ENCODE measurements around the gene ACTRT1.

Gene ACTRT1

GRCh38 chrX:128052303-128052702, at the start of gene ACTRT1:
Gene ACTRT1, minus strand, starts transcription at chrX:128052403. Its CDS starts 197 bp downstream, at chrX:128052206.
- no peak for DNase-seq

DNA sequence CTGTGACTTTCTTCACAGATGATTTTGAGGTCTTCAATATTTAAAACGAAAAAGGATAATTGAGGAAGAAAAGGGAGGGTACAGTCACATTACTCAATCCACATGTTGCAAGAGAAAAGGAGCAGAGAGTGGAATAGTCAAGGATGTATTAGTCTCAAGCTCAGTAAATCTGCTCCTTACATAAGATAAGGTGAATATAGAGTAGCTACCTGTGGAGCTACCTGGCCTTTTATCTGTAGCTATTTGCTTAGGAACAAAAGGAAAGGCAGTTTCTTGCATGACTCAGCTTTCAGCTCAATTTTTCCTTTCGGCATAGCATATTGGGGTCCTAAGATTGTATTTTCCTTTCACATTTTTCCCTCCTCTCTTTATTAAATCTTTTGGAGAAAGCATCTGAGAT, 26.3 kb upstream of the ACTRT1 start:
- DNase-seq, result no peak

DNA sequence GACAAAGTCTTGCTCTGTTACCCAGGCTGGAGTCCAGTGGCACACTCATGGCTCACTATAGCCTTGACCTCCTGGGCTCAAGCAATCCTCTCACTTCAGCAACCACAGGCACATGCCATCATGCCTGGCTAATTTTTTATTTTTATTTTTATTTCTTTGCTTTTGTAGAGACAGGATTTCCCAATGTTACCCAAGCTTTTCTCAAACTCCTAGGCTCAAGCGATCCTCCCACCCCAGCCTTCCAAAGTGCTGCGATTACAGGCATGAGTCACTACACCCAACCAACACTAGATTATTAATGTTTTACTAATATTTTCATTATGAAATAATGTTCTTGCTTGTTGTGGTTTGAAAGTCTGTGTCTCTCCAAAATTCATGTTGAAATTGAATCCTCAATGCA, 5.2 kb upstream of the ACTRT1 start:
- no peak for DNase-seq

DNA sequence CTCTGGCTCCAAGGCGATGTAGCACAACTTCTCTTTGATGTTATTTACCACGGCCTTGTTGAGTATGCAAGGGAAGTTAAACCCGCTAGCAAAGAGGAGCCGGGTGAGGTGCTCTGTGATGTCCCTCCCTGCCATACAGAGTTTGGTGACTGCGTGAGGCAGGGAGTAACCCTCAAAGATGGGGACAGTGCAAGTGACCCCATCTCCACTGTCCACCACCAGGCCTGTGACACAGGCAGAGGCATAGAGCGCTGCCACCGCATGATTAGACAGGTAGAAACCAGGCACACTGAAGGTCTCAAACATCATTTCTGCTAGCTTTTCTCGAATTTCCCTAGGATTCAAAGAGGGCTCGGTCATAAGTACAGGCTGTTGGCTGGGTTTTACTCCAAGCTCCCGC, 677 bp downstream of the ACTRT1 start:
- no peak for DNase-seq

- no peak for DNase-seq
Measured at GRCh38 chrX:128035318-128035717, 16.9 kb downstream of the ACTRT1 start.

DNA sequence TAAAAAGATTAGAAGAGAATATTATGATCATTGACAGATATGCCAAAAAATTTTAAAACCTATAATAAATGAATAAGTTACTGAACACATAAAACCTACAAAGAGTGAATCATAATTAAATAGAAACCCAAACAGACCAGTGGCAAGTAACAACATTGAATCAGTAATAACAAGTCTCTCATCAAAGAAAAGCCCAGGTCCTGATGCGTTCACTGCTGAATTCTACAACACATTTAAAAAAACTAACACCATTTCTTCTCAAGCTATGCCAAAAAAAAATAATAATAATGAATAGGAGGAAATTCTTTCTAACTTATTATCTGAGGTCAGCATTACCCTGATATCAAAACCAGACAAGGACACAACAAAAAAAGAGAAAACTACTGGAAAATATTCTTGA, 30.6 kb downstream of the ACTRT1 start:
- DNase-seq, result no peak

DNA sequence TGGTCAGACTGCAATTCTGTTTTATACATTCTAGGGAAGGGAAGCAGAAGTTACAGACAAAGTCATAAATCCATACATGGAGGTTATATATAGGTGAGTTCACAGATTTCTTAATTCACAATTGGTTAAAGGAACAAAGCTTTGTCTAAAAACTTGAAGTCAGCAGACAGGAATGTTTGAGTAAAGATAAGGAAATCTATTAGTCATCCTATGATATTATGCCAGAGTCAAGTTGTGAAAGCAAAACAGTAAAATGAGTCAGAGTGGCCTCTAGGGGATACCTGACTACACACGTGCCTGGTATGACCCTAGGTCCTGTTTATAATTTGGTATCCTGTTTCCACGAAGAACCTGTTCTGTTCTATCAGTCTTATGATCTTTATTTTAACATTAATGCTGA, 31.5 kb downstream of the ACTRT1 start:
- no peak for DNase-seq

DNA sequence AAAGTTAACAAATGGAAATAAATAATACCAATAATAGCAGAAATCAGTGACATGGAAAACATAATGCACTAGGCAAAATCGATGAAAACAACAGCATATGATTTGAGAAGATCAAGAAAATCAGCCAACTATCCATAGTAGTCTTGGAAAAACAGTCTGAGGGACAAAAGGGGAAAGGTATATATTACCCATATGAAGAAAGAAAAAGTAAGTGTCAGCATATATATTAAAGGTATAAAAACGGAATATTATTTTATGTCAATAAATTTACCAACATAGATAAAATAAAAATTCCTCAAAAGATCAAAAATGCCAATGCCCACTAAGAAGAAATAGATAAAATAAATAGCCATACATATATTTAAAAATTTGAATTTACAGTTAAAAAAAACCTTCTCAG, 33.0 kb downstream of the ACTRT1 start:
- DNase-seq, result no peak

DNA sequence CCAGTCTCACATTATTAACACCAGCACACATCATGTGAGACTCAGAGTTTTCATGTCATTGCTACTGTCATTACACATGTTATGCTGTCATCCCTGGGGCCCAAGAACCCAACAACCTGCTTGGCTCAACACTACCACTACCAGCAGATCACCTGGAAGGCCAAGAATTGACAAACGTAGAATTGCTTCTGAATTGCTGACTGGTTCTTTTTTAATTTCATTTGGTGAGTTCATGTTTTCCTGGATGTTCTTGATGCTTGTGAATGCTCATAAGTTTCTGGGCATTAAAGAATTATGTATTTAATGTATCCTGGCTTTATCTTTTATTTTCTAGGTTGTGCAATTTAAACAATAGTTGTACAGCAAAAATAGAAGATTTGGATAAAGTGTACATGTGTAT, 40.2 kb downstream of the ACTRT1 start:
- DNase-seq, result no peak

DNA sequence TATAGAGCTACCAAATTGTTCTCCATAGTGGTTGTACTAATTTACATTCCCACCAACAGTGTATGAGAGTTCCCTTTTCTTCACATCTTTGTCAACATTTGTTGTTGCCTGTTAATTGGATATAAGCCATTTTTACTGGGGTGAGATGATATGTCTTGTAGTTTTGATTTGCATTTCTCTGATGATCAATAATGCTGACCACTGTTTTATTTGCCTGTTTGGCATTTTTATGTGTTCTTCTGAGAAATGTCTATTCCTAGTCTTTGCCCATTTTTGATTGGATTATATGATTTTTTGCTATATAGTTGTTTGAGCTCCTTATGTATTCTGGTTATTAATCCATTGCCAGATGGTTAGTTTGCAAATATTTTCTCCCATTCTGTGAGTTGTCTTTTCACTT, 44.3 kb downstream of the ACTRT1 start:
- no peak for DNase-seq
